NT2/D1 (cell line): ENCODE data around the gene ZBTB12.

Experiments
- SUZ12 ChIP-seq: IDR thresholded peaks from 2 replicates; pipeline ENCODE4 v1.6.1; 2011; ENCODE audit not compliant: insufficient read length, insufficient read depth; ENCODE audit errors: extremely low read depth
- ZNF274 ChIP-seq: IDR thresholded peaks from 2 replicates; pipeline ENCODE4 v1.6.1; 2011; ENCODE audit warnings: mild to moderate bottlenecking, low read depth, low read length

- TF ChIP-seq ZNF274 (no peak), SUZ12 (no peak)
These were observed 43.2 kb upstream of the ZBTB12 start for GRCh38 chr6:31945154-31945506.
